Suprapubic skin (tissue), 3 donors: ENCODE results near the gene RAPGEF4.

Experiments used
- CTCF ChIP-seq, 2 donors: fragments of 200-600 bp in 1 of 2; fragments of 450-650 bp in 1 of 2; sonication (generic) in 1 of 2; IDR thresholded peaks; one replicate each; pipeline ENCODE4 v1.5.1; 2016 to 2019; ENCODE audit warnings: antibody characterized with exemption in 2 of 2, mild to moderate bottlenecking in 1 of 2, moderate library complexity in 1 of 2
- POLR2A ChIP-seq, 2 donors: fragments of 450-650 bp; IDR thresholded peaks; one replicate each; pipeline ENCODE4 v1.6.1; 2017; ENCODE audit warnings: antibody characterized with exemption in 2 of 2, mild to moderate bottlenecking in 2 of 2, moderate library complexity in 2 of 2

- TF ChIP-seq POLR2A (IDR thresholded peaks at IDR 0.05) (no peak), CTCF (IDR thresholded peaks at IDR 0.05) (no peak)
These were observed 35.2 kb downstream of the RAPGEF4 start for GRCh38 chr2:172770887-172771286.
